KMS-11 (cell line): ENCODE measurements around the gene ZBED2.

Experiments used
- H2AFZ ChIP-seq: fragments of 200-600 bp; sonication (generic); 2 replicates; pipeline ENCODE4 v1.6.1; 2016; ENCODE audit warnings: antibody characterized with exemption, mixed run types, low read depth
- H3K27ac ChIP-seq: fragments of 200-600 bp; sonication (generic); 2 replicates; pipeline ENCODE4 v1.6.1; 2016; ENCODE audit warnings: mild to moderate bottlenecking, mixed run types
- H3K27me3 ChIP-seq: fragments of 200-600 bp; sonication (generic); 2 replicates; pipeline ENCODE4 v1.6.1; 2017; ENCODE audit warnings: mild to moderate bottlenecking, low read depth, mixed run types, moderate library complexity; ENCODE audit not compliant: insufficient read depth
- H3K36me3 ChIP-seq: fragments of 200-600 bp; sonication (generic); 2 replicates; pipeline ENCODE4 v1.6.1; 2017; ENCODE audit warnings: mild to moderate bottlenecking, mixed run types; ENCODE audit not compliant: insufficient read depth
- H3K4me1 ChIP-seq: fragments of 200-600 bp; sonication (generic); 2 replicates; pipeline ENCODE4 v1.6.1; 2016; ENCODE audit warnings: mild to moderate bottlenecking, low read depth, mixed run types; ENCODE audit not compliant: poor library complexity, severe bottlenecking
- H3K4me2 ChIP-seq: fragments of 200-600 bp; sonication (generic); 2 replicates; pipeline ENCODE4 v1.7.0; 2016; ENCODE audit warnings: mild to moderate bottlenecking, mixed run types
- H3K4me3 ChIP-seq: fragments of 200-600 bp; sonication (generic); IDR thresholded peaks from 2 replicates; pipeline ENCODE4 v1.6.1; 2017; ENCODE audit warnings: low read depth, low read length, mixed read lengths; ENCODE audit not compliant: insufficient read depth
- H3K79me2 ChIP-seq: fragments of 200-600 bp; sonication (generic); 2 replicates; pipeline ENCODE4 v1.6.1; 2016; ENCODE audit warnings: low read depth, mixed run types; ENCODE audit not compliant: insufficient read depth
- H3K9ac ChIP-seq: fragments of 200-600 bp; sonication (generic); 2 replicates; pipeline ENCODE4 v1.6.1; 2016; ENCODE audit warnings: mild to moderate bottlenecking, mixed run types
- H4K20me1 ChIP-seq: fragments of 200-600 bp; sonication (generic); 2 replicates; pipeline ENCODE4 v1.6.1; 2016; ENCODE audit warnings: mild to moderate bottlenecking, mixed run types; ENCODE audit not compliant: insufficient read depth
- TF ChIP-seq, protein P1 (sequence below): fragments of 200-600 bp; sonication (generic); conservative IDR thresholded peaks from 2 replicates; pipeline ENCODE4 v1.6.1; 2017; ENCODE audit warnings: low read depth, mild to moderate bottlenecking, antibody characterized with exemption, low read length, moderate library complexity, mixed read lengths

Gene ZBED2

DNA sequence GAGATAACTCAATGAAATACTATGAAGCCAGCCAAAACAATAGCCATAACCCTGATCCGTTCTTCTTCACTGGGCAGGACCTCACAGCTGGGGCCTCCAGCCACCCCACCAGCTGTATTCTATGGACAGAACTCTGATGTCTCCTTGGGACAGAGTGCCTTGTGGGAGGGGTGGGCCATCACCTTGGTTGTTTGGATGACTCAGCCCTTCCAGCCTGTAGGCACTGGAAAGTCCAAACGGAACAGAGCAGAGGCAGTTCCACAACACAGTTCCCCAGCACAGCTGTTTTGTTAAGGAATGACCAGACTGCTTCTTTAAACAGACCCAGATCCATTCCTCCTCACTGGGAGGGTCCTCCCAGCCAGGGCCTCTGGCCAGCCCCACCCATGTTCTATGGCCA is 31.9 kb upstream of the ZBED2 start:
- H3K36me3 ChIP-seq: no peaks in the 10 kb centered on the region
- no peak overlapping the region for H2AFZ ChIP-seq
- H3K4me3 ChIP-seq: no peak overlapping the region
- no peaks in the 10 kb centered on the region for H4K20me1 ChIP-seq
- no peak overlapping the region for H3K4me2 ChIP-seq
- no peaks in the 10 kb centered on the region for H3K27me3 ChIP-seq
- H3K79me2 ChIP-seq: no peaks in the 10 kb centered on the region
- H3K9ac ChIP-seq: no peak overlapping the region
- H3K27ac ChIP-seq: no peak overlapping the region
- TF ChIP-seq, protein P1, sequence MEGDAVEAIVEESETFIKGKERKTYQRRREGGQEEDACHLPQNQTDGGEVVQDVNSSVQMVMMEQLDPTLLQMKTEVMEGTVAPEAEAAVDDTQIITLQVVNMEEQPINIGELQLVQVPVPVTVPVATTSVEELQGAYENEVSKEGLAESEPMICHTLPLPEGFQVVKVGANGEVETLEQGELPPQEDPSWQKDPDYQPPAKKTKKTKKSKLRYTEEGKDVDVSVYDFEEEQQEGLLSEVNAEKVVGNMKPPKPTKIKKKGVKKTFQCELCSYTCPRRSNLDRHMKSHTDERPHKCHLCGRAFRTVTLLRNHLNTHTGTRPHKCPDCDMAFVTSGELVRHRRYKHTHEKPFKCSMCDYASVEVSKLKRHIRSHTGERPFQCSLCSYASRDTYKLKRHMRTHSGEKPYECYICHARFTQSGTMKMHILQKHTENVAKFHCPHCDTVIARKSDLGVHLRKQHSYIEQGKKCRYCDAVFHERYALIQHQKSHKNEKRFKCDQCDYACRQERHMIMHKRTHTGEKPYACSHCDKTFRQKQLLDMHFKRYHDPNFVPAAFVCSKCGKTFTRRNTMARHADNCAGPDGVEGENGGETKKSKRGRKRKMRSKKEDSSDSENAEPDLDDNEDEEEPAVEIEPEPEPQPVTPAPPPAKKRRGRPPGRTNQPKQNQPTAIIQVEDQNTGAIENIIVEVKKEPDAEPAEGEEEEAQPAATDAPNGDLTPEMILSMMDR: no peak
- no peaks in the 10 kb centered on the region for H3K4me1 ChIP-seq

DNA sequence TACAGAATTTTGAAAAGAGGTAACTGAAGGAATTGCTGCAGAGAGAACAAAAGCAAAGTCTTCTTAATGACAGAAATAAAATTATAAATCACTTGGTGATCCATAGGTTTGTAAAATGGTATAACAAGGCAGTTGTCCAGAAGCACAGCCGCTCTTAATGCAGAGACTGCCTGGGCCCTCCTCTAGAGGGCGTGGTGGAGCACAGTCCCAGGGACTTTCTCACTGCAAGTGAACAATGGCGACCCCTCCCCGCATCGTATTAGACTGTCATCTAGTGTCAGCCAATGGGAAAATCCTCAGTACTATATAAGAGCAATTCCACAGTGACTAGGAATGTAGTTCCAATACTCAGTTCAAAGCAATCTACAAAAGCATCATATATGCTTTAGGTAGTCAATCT is 26.4 kb upstream of the ZBED2 start:
- Histone ChIP-seq H3K36me3 (no peaks in the 10 kb centered on the region), H3K27ac (no peak overlapping the region), H3K4me2 (no peak overlapping the region), H3K4me1 (no peaks in the 10 kb centered on the region), H3K9ac (no peak overlapping the region), H2AFZ (no peak overlapping the region), H3K4me3 (no peak overlapping the region), H4K20me1 (no peaks in the 10 kb centered on the region), H3K79me2 (no peaks in the 10 kb centered on the region), H3K27me3 (no peaks in the 10 kb centered on the region)
- TF ChIP-seq, protein P1: peak; percentile 35; the same call in 1 of the 2 replicates

DNA sequence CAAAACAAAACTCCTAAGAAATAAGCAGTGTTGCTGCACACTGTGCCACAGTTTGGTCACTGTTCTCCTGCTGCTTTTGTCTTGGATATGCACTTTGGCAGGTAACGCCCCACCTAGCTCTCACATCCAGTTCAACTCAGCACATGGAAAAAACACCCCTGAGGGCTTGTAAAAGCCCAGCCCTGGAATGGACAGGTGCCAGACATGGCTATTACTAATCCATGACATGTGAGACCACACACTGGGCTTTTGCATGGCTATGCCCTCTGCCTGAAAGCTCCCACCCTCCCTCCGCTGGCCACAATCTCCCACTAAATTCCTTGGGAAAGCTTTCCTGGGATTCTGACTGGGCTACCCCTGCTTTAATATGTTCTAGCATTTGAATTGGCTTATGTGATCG is 24.7 kb upstream of the ZBED2 start:
- H3K79me2 ChIP-seq: no peaks in the 10 kb centered on the region
- no peak overlapping the region for H3K27ac ChIP-seq
- H3K4me3 ChIP-seq: no peak overlapping the region
- H3K9ac ChIP-seq: no peak overlapping the region
- no peaks in the 10 kb centered on the region for H3K27me3 ChIP-seq
- H3K4me1 ChIP-seq: no peaks in the 10 kb centered on the region
- no peak overlapping the region for H3K4me2 ChIP-seq
- TF ChIP-seq, protein P1: no peak
- H2AFZ ChIP-seq: no peak overlapping the region
- no peaks in the 10 kb centered on the region for H3K36me3 ChIP-seq
- no peaks in the 10 kb centered on the region for H4K20me1 ChIP-seq

DNA sequence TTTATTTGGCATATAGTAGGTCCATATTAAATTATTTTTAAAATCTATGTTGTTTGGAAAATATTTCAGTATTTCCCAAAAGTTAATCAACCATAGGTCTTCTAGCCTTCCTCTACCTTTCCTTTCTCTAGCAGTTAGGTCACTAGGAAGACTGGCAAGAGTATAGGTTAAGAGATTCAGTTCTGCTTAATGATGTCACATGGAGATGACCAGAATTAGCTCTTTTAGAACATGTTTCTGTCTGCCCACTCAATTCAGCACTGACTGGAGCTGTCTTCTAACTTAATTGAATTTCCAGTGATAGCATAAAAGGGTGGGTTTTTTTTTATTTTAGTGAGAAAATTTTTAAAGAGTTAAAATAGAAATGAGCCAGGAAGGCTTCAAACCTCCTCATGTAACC is 23.8 kb upstream of the ZBED2 start:
- TF ChIP-seq, protein P1: no peak
- Histone ChIP-seq H3K4me1 (no peaks in the 10 kb centered on the region), H3K79me2 (no peaks in the 10 kb centered on the region), H2AFZ (no peak overlapping the region), H3K27ac (no peak overlapping the region), H3K27me3 (no peaks in the 10 kb centered on the region), H3K9ac (no peak overlapping the region), H3K4me2 (no peak overlapping the region), H4K20me1 (no peaks in the 10 kb centered on the region), H3K4me3 (no peak overlapping the region), H3K36me3 (no peaks in the 10 kb centered on the region)
